ENCODE results near the gene ANLN. TPM values are rescaled to one million over a fixed set of nuclear protein-coding genes. Genes with fewer than 3 reads are reported as not detected.
A peak's percentile ranks its signal among the peaks of the same experiment; 100 is the strongest.

The ANLN gene
- total and polyA plus RNA-seq, 2 donors, result 3.1 to 28.8 TPM

- Histone ChIP-seq H3K4me3 (ENCODE audit: low read length in 2 of 2) (no peak overlapping the region), H3K9me3 (ENCODE audit: control insufficient read depth in 2 of 2, insufficient read depth in 1 of 2, low read length in 1 of 2) (no peaks in the 10 kb centered on the region), H3K27ac (ENCODE audit: low read depth in 1 of 2, low read length in 1 of 2) (no peak overlapping the region), H3K4me1 (ENCODE audit: control insufficient read depth in 2 of 2, insufficient read depth in 2 of 2, low read length in 2 of 2) (no peaks in the 10 kb centered on the region), H3K36me3 (ENCODE audit: control insufficient read depth in 2 of 2, insufficient read depth in 2 of 2, low read length in 1 of 2) (no peaks in the 10 kb centered on the region), H3K27me3 (ENCODE audit: control insufficient read depth in 2 of 2, insufficient read depth in 1 of 2, low read length in 1 of 2) (no peaks in the 10 kb centered on the region)
- 97% methylated on average over 3 of the region's 3 CpGs for WGBS
- DNase-seq (ENCODE audit: low read depth in 6 of 9, low spot score in 9 of 9), result no peak
Observed at GRCh38 chr7:36357054-36357453, 32.6 kb upstream of the ANLN start.

DNA sequence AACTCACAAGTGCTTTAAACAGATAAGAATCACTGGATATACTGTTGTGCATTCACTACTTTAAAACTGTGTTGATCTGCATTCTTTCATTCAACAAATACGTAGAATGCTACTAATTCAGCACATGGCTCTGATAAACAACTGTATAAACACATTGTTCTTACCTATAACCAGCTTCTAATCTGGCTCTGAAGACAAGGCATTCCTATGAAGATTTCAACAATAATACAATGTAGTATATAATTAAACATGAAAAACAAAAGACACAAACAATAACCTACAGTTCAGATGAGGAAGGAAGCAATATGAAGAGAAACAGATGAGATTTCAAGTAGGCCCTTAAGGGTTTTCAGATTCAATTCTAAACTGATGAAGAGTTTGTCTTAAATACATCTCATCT, 31.1 kb upstream of the ANLN start:
- Histone ChIP-seq H3K27me3 (ENCODE audit: control insufficient read depth in 2 of 2, insufficient read depth in 1 of 2, low read length in 1 of 2) (no peaks in the 10 kb centered on the region), H3K4me3 (ENCODE audit: low read length in 2 of 2) (no peak overlapping the region), H3K27ac (ENCODE audit: low read depth in 1 of 2, low read length in 1 of 2) (no peak overlapping the region), H3K36me3 (ENCODE audit: control insufficient read depth in 2 of 2, insufficient read depth in 2 of 2, low read length in 1 of 2) (no peaks in the 10 kb centered on the region), H3K4me1 (ENCODE audit: control insufficient read depth in 2 of 2, insufficient read depth in 2 of 2, low read length in 2 of 2) (no peaks in the 10 kb centered on the region), H3K9me3 (ENCODE audit: control insufficient read depth in 2 of 2, insufficient read depth in 1 of 2, low read length in 1 of 2) (no peaks in the 10 kb centered on the region)
- WGBS, result 97% methylated on average over 1 of the region's 1 CpG
- no peak for DNase-seq (ENCODE audit: low read depth in 6 of 9, low spot score in 9 of 9)

DNA sequence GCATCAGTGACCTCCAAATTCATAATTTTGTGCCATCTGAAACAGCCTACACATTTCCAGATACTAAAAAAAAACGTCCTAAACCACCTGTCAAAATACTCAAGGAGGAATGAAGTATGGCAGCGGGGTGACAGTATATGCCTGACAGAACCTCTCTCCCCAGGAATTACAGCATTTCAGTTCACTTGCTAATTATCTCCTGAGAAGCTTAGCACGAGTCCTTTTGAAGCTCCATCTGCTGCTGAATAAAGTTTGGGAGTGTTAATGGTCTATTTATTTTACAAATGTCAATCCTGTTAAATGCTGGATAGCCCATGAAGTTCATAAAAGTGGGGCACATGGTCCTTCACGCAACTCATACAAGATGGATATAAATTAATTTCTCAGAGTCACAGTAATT, 29.4 kb upstream of the ANLN start:
- Histone ChIP-seq H3K4me3 (ENCODE audit: low read length in 2 of 2) (no peak overlapping the region), H3K36me3 (ENCODE audit: control insufficient read depth in 2 of 2, insufficient read depth in 2 of 2, low read length in 1 of 2) (no peaks in the 10 kb centered on the region), H3K27me3 (ENCODE audit: control insufficient read depth in 2 of 2, insufficient read depth in 1 of 2, low read length in 1 of 2) (peaks cover 0 to 2% of the 10 kb centered on the region in 2 donors), H3K27ac (ENCODE audit: low read depth in 1 of 2, low read length in 1 of 2) (no peak overlapping the region), H3K9me3 (ENCODE audit: control insufficient read depth in 2 of 2, insufficient read depth in 1 of 2, low read length in 1 of 2) (no peaks in the 10 kb centered on the region), H3K4me1 (ENCODE audit: control insufficient read depth in 2 of 2, insufficient read depth in 2 of 2, low read length in 2 of 2) (no peaks in the 10 kb centered on the region)
- 90% methylated on average over 4 of the region's 4 CpGs for WGBS
- DNase-seq (ENCODE audit: low read depth in 6 of 9, low spot score in 9 of 9), result no peak

GRCh38 chr7:36361227-36361626, 28.4 kb upstream of the ANLN start:
- DNase-seq (ENCODE audit: low read depth in 6 of 9, low spot score in 9 of 9), result no peak
- Histone ChIP-seq H3K36me3 (ENCODE audit: control insufficient read depth in 2 of 2, insufficient read depth in 2 of 2, low read length in 1 of 2) (no peaks in the 10 kb centered on the region), H3K4me1 (ENCODE audit: control insufficient read depth in 2 of 2, insufficient read depth in 2 of 2, low read length in 2 of 2) (no peaks in the 10 kb centered on the region), H3K27me3 (ENCODE audit: control insufficient read depth in 2 of 2, insufficient read depth in 1 of 2, low read length in 1 of 2) (peaks cover 0 to 11% of the 10 kb centered on the region in 2 donors), H3K4me3 (ENCODE audit: low read length in 2 of 2) (no peak overlapping the region), H3K27ac (ENCODE audit: low read depth in 1 of 2, low read length in 1 of 2) (no peak overlapping the region), H3K9me3 (ENCODE audit: control insufficient read depth in 2 of 2, insufficient read depth in 1 of 2, low read length in 1 of 2) (no peaks in the 10 kb centered on the region)
- WGBS, result 96% methylated on average over 4 of the region's 4 CpGs

- Histone ChIP-seq H3K4me1 (ENCODE audit: control insufficient read depth in 2 of 2, insufficient read depth in 2 of 2, low read length in 2 of 2) (peaks cover 4 to 6% of the 10 kb centered on the region in 2 donors), H3K27me3 (ENCODE audit: control insufficient read depth in 2 of 2, insufficient read depth in 1 of 2, low read length in 1 of 2) (peaks cover 0 to 17% of the 10 kb centered on the region in 2 donors), H3K4me3 (ENCODE audit: low read length in 2 of 2) (no peak overlapping the region), H3K9me3 (ENCODE audit: control insufficient read depth in 2 of 2, insufficient read depth in 1 of 2, low read length in 1 of 2) (no peaks in the 10 kb centered on the region), H3K36me3 (ENCODE audit: control insufficient read depth in 2 of 2, insufficient read depth in 2 of 2, low read length in 1 of 2) (no peaks in the 10 kb centered on the region), H3K27ac (ENCODE audit: low read depth in 1 of 2, low read length in 1 of 2) (no peak overlapping the region)
- 97% methylated on average over 1 of the region's 1 CpG for WGBS
- DNase-seq (ENCODE audit: low read depth in 6 of 9, low spot score in 9 of 9), result no peak
Observed at GRCh38 chr7:36363515-36363914, 26.1 kb upstream of the ANLN start.

GRCh38 chr7:36366005-36366717, 23.5 kb upstream of the ANLN start:
- peak overlapping the region; percentile 59 to 87 for H3K4me3 ChIP-seq (ENCODE audit: low read length in 2 of 2)
- peaks cover 0 to 17% of the 10 kb centered on the region in 2 donors for H3K27me3 ChIP-seq (ENCODE audit: control insufficient read depth in 2 of 2, insufficient read depth in 1 of 2, low read length in 1 of 2)
- no peak overlapping the region for H3K27ac ChIP-seq (ENCODE audit: low read depth in 1 of 2, low read length in 1 of 2)
- no peaks in the 10 kb centered on the region for H3K36me3 ChIP-seq (ENCODE audit: control insufficient read depth in 2 of 2, insufficient read depth in 2 of 2, low read length in 1 of 2)
- peaks cover 4 to 6% of the 10 kb centered on the region in 2 donors for H3K4me1 ChIP-seq (ENCODE audit: control insufficient read depth in 2 of 2, insufficient read depth in 2 of 2, low read length in 2 of 2)
- 76% methylated on average over 12 of the region's 12 CpGs for WGBS
- H3K9me3 ChIP-seq (ENCODE audit: control insufficient read depth in 2 of 2, insufficient read depth in 1 of 2, low read length in 1 of 2), result no peaks in the 10 kb centered on the region
- no peak for DNase-seq (ENCODE audit: low read depth in 6 of 9, low spot score in 9 of 9)

DNA sequence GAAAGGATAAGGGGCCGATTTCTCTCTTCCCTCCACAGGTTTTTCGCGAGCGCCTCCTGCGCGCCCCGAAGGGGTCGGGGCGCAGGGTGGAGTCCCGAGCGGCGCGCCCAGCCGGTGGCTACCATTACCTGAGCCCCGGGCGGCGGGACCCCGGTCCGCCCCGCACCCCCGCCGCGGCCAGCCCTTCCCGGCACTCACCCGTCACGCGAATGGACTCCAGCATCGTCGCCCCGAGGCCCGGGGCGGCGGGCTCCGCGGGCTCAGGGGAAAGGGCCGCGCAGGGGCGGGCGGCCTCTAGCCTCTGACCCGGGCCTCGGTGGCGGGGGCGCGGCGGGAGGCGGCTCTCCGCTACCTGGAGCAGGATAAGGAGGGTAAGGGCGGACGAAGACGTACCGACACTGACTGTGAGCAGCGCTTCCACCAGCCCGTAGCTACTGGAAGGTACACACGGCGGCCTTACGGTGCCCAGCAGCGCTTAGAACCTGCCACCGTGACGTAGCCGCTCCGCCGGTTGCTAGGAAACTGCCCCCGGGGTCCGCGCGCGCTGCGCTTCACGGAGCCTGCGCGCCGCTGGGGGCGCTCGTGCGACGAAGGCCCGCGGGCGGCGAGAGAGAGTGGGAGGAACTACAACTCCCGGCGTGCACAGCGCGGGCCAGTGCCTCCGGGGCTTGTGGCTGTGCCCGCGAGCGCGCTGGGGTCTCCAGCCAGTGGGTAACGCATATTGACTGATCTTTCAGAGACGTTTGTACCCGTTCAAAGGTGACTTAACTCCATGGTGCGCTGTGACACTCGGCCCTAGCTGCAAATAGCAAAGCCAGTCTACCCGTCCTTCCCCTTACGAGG, 22.7 kb upstream of the ANLN start:
- Histone ChIP-seq H3K27me3 (ENCODE audit: control insufficient read depth in 2 of 2, insufficient read depth in 1 of 2, low read length in 1 of 2) (peaks cover 0 to 17% of the 10 kb centered on the region in 2 donors), H3K4me3 (ENCODE audit: low read length in 2 of 2) (peak overlapping the region; percentile 59 to 87), H3K27ac (ENCODE audit: low read depth in 1 of 2, low read length in 1 of 2) (peak overlapping the region in 1 of 2 donors; percentile 40), H3K36me3 (ENCODE audit: control insufficient read depth in 2 of 2, insufficient read depth in 2 of 2, low read length in 1 of 2) (no peaks in the 10 kb centered on the region), H3K4me1 (ENCODE audit: control insufficient read depth in 2 of 2, insufficient read depth in 2 of 2, low read length in 2 of 2) (peaks cover 4 to 6% of the 10 kb centered on the region in 2 donors), H3K9me3 (ENCODE audit: control insufficient read depth in 2 of 2, insufficient read depth in 1 of 2, low read length in 1 of 2) (no peaks in the 10 kb centered on the region)
- under 1% methylated on average over 96 of the region's 96 CpGs for WGBS
- DNase-seq (ENCODE audit: low read depth in 6 of 9, low spot score in 9 of 9), result peak; percentile 67 to 96 (median 91)

DNA sequence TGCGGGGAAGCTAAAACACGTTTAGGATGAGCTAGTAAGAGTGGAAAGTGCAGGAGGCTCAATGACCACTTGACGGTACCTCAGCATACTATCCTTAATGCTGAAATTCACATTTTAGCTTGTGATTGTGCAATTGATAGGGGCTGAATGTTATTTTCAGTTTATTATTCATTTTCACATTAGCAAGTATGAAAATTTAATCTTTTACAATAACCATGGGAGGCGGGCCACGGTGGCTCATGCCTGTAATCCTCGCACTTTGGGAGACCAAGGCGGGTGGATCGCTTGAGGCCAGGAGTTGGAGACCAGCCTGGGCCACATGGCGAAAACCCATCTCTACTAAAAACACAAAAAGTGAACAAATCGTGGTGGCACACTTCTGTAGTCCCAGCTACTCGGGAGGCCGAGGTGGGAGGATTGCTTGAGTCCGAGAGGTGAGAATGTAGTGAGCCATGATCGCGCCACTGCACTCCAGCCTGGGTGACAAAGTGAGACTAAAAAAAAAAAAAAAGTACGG, 22.0 kb upstream of the ANLN start:
- Histone ChIP-seq H3K4me1 (ENCODE audit: control insufficient read depth in 2 of 2, insufficient read depth in 2 of 2, low read length in 2 of 2) (peaks cover 4 to 6% of the 10 kb centered on the region in 2 donors), H3K4me3 (ENCODE audit: low read length in 2 of 2) (peak overlapping the region; percentile 59 to 87), H3K9me3 (ENCODE audit: control insufficient read depth in 2 of 2, insufficient read depth in 1 of 2, low read length in 1 of 2) (no peaks in the 10 kb centered on the region), H3K27ac (ENCODE audit: low read depth in 1 of 2, low read length in 1 of 2) (no peak overlapping the region), H3K36me3 (ENCODE audit: control insufficient read depth in 2 of 2, insufficient read depth in 2 of 2, low read length in 1 of 2) (no peaks in the 10 kb centered on the region), H3K27me3 (ENCODE audit: control insufficient read depth in 2 of 2, insufficient read depth in 1 of 2, low read length in 1 of 2) (peaks cover 0 to 17% of the 10 kb centered on the region in 2 donors)
- WGBS, result 79% methylated on average over 16 of the region's 16 CpGs
- no peak for DNase-seq (ENCODE audit: low read depth in 6 of 9, low spot score in 9 of 9)

DNA sequence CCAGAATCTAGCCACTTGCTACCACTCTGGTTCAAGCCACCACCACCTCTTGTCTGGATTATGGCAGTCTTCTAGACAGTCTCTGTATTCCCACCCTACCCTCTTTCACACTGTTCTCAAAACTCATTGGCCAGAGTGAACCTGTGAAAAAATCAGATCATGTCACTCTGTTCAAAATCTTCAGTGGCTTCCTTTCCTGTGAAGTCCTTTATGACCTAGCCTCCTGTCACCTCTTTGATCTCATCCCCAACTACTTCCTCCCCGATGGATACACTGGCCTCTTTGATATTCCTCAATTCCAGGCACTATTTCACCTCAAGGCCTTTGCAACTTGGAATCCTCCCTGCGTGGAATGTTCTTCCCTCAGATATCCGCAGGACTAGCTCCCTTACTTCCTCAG, 21.2 kb upstream of the ANLN start:
- H3K36me3 ChIP-seq (ENCODE audit: control insufficient read depth in 2 of 2, insufficient read depth in 2 of 2, low read length in 1 of 2), result no peaks in the 10 kb centered on the region
- H3K27me3 ChIP-seq (ENCODE audit: control insufficient read depth in 2 of 2, insufficient read depth in 1 of 2, low read length in 1 of 2), result peaks cover 0 to 17% of the 10 kb centered on the region in 2 donors
- H3K27ac ChIP-seq (ENCODE audit: low read depth in 1 of 2, low read length in 1 of 2), result no peak overlapping the region
- 95% methylated on average over 3 of the region's 3 CpGs for WGBS
- H3K9me3 ChIP-seq (ENCODE audit: control insufficient read depth in 2 of 2, insufficient read depth in 1 of 2, low read length in 1 of 2), result no peaks in the 10 kb centered on the region
- H3K4me1 ChIP-seq (ENCODE audit: control insufficient read depth in 2 of 2, insufficient read depth in 2 of 2, low read length in 2 of 2), result peaks cover 4 to 6% of the 10 kb centered on the region in 2 donors
- no peak for DNase-seq (ENCODE audit: low read depth in 6 of 9, low spot score in 9 of 9)
- H3K4me3 ChIP-seq (ENCODE audit: low read length in 2 of 2), result no peak overlapping the region
